C4-2B (cell line): ENCODE measurements around the gene EEF1E1.

Source experiments
- H3K27ac ChIP-seq: fragments of 450-650 bp; 2 replicates; pipeline ENCODE4 v1.5.1; 2017
- CTCF ChIP-seq: fragments of 450-650 bp; conservative IDR thresholded peaks from 2 replicates; pipeline ENCODE4 v1.5.1; 2017; ENCODE audit warnings: mild to moderate bottlenecking
- ZFX ChIP-seq: fragments of 450-650 bp; IDR thresholded peaks from 2 replicates; pipeline ENCODE4 v1.6.1; 2017

EEF1E1 gene

DNA sequence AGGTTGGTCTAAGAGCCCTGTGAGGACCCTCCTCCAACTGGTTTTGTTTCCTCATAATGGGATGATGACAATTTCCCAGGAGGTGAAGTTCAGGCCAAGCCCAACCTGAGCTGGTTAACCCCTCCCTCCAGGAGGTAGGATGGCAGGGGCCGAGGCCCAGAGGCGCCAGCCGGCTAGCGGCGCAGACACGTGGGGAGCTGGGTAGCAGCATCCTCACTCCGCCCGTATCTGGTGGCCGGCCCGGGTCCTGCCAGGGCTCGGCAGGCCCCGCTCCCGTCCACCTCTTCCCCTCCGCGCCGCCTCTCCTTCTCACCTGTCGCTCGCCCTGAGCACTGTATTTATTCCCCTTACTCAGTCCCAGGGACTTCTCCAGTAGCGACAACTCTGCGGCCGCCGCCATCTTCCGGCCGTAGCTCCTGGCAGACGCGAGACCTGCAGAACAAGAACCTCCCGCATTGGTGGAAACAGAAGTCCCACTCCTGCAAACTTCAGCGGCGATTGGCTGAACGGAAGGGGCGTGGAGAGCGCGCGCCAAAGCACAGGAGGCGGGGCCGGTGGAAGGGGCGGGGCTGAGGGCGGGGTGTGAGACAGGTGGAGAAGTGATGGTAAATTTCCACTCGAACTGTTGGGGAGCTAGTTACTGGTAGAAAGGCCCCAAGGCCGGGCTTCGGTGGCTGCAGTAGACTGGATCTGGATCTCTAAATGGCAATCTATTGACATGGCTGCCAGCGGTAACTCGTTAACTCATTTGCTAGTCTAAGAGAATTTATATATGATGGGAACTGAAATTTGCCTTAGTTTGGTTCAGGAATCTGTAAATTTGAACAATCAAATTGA, at the start of gene EEF1E1:
Gene EEF1E1 (minus strand): TSS at position 427 of the 837 bp plus-strand sequence. CDS start 27 bp downstream, at position 400.
- no peak for TF ChIP-seq CTCF
- peak; percentile 61 for TF ChIP-seq ZFX
- peak within 1 kb of the TSS; percentile 81 for H3K27ac ChIP-seq

GRCh38 chr6:8149350-8149749, 47.0 kb upstream of the EEF1E1 start:
- TF ChIP-seq CTCF: no peak
- no peak for TF ChIP-seq ZFX
- H3K27ac ChIP-seq: no peak overlapping the region

DNA sequence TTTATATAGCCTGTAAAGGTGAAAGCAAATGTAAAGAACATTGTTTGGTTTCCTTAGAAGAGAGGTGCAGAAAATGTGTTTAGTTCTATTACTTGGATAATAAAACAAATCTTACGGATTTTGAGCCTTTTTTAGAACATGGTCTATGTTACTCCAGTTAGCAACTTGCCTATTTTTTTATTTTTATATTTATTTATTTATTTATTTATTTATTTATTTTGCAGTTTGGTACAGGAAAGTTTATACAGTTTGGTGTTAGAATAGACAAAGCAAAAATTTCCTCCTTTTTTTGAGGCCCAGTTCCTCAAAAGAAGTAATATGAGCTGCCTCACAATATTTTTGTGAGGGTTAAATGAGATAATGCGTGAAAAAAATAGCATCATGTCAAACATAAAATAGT, 41.6 kb upstream of the EEF1E1 start:
- TF ChIP-seq ZFX (no peak), CTCF (no peak)

DNA sequence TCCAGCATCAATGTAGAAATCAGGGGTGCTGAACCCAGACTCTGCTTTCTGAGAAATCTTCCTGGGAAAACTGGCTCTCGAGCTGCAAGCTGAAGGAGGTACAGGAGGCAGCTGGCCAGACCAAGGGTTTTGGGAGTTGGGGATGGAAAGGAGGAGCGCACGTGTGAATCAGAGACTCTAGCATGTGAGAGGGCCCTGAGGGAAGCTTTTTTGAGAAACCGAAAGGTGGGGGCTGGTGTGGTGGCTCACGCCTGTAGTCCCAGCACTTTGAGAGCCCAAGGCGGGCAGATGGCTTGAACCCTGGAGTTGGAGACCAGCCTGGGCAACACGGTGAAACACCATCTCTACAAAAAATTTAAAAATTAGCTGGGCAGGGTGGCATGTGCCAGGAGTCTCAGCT, 37.1 kb upstream of the EEF1E1 start:
- no peak overlapping the region for H3K27ac ChIP-seq
- no peak for TF ChIP-seq CTCF
- TF ChIP-seq ZFX: no peak

More for the DNA sequence above, 41.6 kb upstream of the EEF1E1 start:
- no peak overlapping the region for H3K27ac ChIP-seq

DNA sequence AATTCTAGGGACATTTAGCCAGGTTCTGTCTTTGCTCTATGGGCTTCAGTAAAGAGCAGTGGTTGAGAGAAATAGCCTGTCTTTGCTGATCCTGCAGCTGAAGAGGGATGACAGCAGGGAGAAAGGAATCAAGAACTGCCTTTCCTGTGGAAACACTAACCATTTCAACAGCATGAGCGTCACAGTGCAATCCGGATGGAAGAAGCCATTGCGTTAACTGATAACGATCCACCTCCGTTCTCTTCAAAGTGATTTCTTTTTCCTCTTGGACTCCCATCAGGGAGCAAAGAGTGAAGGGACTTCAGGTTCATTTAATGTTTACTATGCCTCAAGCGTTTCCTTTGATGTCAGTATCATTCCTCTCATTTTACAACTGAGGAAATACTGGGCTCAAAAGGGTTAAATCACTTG, 35.2 kb upstream of the EEF1E1 start:
- TF ChIP-seq ZFX: no peak
- no peak for TF ChIP-seq CTCF
- H3K27ac ChIP-seq: no peak overlapping the region

- no peak overlapping the region for H3K27ac ChIP-seq
- TF ChIP-seq ZFX (no peak), CTCF (no peak)
Measured at GRCh38 chr6:8135276-8135675, 32.9 kb upstream of the EEF1E1 start.

DNA sequence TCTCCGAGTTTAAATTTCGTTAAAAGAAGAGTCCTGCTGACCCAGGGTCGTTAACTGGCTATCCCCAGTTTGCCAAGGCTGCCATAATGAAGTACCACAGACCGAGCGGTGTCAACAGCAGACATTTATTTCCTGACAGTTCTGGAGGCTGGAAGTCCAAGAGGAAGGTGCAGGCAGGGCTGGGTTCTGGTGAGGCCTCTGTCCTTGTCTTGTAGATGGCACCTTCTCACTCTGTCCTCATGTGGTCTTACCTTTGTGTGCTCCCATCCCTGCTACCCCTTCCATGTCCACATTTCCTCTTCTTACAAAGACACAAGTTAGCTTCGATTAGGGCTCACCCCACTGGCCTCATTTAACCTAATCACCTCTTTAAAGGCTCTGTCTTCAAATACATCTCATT, 29.8 kb upstream of the EEF1E1 start:
- no peak overlapping the region for H3K27ac ChIP-seq
- no peak for TF ChIP-seq ZFX
- no peak for TF ChIP-seq CTCF
